GM23338 (cell line): ENCODE measurements around the gene PHKB.

ENCODE experiments used
- CREB1 ChIP-seq: fragments of 250-450 bp; sonication (Bioruptor Pico); IDR thresholded peaks from 2 replicates; pipeline ENCODE4 v1.5.0; 2020; ENCODE audit warnings: low read depth, mild to moderate bottlenecking, moderate library complexity
- CTCF ChIP-seq, 2 experiments: fragments of 200-600 bp in 1 of 2; sonication (generic) in 1 of 2; conservative IDR thresholded peaks; 2 replicates each; pipeline versions ENCODE4 v1.5.1 to v1.6.1; 2016 to 2017; ENCODE audit warnings: antibody characterized with exemption in 2 of 2, low read depth in 2 of 2, mild to moderate bottlenecking in 2 of 2, moderate library complexity in 1 of 2
- ETS1 ChIP-seq: IDR thresholded peaks from 2 replicates; pipeline ENCODE4 v1.6.1; 2016; ENCODE audit warnings: antibody characterized with exemption
- EZH2 ChIP-seq: fragments of 200-600 bp; sonication (generic); IDR thresholded peaks from one replicate; pipeline ENCODE4 v1.8.0; 2017; ENCODE audit warnings: antibody characterized with exemption, mild to moderate bottlenecking, low read depth; ENCODE audit not compliant: unreplicated experiment
- EZH2phosphoT487 ChIP-seq: fragments of 200-600 bp; sonication (generic); IDR thresholded peaks from one replicate; pipeline ENCODE4 v1.8.1; 2018; ENCODE audit warnings: antibody characterized with exemption; ENCODE audit not compliant: unreplicated experiment
- JUNB ChIP-seq: IDR thresholded peaks from one replicate; pipeline ENCODE4 v1.6.1; 2016; ENCODE audit warnings: antibody characterized with exemption; ENCODE audit not compliant: unreplicated experiment
- NANOG ChIP-seq: IDR thresholded peaks from 2 replicates; pipeline ENCODE4 v1.6.1; 2016; ENCODE audit warnings: antibody characterized with exemption, borderline replicate concordance
- POLR2AphosphoS5 ChIP-seq: IDR thresholded peaks from 2 replicates; pipeline ENCODE4 v1.6.1; 2016; ENCODE audit warnings: antibody characterized with exemption, low read depth
- REST ChIP-seq: IDR thresholded peaks from one replicate; pipeline ENCODE4 v1.6.1; 2018; ENCODE audit warnings: antibody characterized with exemption; ENCODE audit not compliant: unreplicated experiment
- STAT1 ChIP-seq: IDR thresholded peaks from one replicate; pipeline ENCODE4 v1.6.1; 2016; ENCODE audit warnings: antibody characterized with exemption; ENCODE audit not compliant: unreplicated experiment
- ZNF114 ChIP-seq: fragments of 250-450 bp; sonication (Bioruptor Pico); IDR thresholded peaks from 2 replicates; pipeline ENCODE4 v1.5.0; 2020; ENCODE audit warnings: mild to moderate bottlenecking, moderate library complexity
- ZNF331 ChIP-seq: fragments of 250-450 bp; sonication (Bioruptor Pico); IDR thresholded peaks from 2 replicates; pipeline ENCODE4 v1.5.0; 2020; ENCODE audit warnings: low read depth, mild to moderate bottlenecking, moderate library complexity
- TF ChIP-seq, protein P1 (sequence below): fragments of 250-450 bp; sonication (Bioruptor Pico); IDR thresholded peaks from 2 replicates; pipeline ENCODE4 v1.5.0; 2020; ENCODE audit warnings: mild to moderate bottlenecking, moderate library complexity

DNA sequence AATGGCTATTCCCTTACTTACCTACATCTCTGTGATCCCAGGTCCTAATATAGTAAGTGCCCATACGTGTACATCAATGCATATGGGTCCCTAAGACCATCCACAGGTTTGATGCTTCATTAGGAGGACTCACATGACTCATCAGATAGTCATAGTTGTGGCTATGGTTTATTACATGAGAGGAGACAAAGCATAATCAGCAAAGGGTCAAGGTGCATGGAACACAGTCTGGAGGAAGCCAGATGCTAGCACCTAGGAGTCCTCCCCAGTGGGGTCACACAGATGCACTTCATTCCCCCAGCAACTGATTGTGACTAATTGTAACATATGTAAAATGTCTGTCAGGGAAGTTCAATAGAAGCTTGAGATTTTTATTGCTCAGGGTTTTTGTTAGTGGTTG, 42.8 kb downstream of the PHKB start:
- TF ChIP-seq EZH2phosphoT487, result no peak
- no peak for TF ChIP-seq CTCF (conservative IDR thresholded peaks at IDR 0.05; ENCODE audit: low read depth in 2 of 2)
- TF ChIP-seq EZH2, result no peak
- no peak for TF ChIP-seq POLR2AphosphoS5
- no peak for TF ChIP-seq REST
- no peak for TF ChIP-seq JUNB
- TF ChIP-seq STAT1, result no peak
- TF ChIP-seq CREB1 (CRISPR knock-in tag), result no peak
- no peak for TF ChIP-seq ZNF114
- TF ChIP-seq ETS1, result no peak
- no peak for TF ChIP-seq ZNF331 (CRISPR knock-in tag)
- no peak for TF ChIP-seq NANOG
- TF ChIP-seq, protein P1, sequence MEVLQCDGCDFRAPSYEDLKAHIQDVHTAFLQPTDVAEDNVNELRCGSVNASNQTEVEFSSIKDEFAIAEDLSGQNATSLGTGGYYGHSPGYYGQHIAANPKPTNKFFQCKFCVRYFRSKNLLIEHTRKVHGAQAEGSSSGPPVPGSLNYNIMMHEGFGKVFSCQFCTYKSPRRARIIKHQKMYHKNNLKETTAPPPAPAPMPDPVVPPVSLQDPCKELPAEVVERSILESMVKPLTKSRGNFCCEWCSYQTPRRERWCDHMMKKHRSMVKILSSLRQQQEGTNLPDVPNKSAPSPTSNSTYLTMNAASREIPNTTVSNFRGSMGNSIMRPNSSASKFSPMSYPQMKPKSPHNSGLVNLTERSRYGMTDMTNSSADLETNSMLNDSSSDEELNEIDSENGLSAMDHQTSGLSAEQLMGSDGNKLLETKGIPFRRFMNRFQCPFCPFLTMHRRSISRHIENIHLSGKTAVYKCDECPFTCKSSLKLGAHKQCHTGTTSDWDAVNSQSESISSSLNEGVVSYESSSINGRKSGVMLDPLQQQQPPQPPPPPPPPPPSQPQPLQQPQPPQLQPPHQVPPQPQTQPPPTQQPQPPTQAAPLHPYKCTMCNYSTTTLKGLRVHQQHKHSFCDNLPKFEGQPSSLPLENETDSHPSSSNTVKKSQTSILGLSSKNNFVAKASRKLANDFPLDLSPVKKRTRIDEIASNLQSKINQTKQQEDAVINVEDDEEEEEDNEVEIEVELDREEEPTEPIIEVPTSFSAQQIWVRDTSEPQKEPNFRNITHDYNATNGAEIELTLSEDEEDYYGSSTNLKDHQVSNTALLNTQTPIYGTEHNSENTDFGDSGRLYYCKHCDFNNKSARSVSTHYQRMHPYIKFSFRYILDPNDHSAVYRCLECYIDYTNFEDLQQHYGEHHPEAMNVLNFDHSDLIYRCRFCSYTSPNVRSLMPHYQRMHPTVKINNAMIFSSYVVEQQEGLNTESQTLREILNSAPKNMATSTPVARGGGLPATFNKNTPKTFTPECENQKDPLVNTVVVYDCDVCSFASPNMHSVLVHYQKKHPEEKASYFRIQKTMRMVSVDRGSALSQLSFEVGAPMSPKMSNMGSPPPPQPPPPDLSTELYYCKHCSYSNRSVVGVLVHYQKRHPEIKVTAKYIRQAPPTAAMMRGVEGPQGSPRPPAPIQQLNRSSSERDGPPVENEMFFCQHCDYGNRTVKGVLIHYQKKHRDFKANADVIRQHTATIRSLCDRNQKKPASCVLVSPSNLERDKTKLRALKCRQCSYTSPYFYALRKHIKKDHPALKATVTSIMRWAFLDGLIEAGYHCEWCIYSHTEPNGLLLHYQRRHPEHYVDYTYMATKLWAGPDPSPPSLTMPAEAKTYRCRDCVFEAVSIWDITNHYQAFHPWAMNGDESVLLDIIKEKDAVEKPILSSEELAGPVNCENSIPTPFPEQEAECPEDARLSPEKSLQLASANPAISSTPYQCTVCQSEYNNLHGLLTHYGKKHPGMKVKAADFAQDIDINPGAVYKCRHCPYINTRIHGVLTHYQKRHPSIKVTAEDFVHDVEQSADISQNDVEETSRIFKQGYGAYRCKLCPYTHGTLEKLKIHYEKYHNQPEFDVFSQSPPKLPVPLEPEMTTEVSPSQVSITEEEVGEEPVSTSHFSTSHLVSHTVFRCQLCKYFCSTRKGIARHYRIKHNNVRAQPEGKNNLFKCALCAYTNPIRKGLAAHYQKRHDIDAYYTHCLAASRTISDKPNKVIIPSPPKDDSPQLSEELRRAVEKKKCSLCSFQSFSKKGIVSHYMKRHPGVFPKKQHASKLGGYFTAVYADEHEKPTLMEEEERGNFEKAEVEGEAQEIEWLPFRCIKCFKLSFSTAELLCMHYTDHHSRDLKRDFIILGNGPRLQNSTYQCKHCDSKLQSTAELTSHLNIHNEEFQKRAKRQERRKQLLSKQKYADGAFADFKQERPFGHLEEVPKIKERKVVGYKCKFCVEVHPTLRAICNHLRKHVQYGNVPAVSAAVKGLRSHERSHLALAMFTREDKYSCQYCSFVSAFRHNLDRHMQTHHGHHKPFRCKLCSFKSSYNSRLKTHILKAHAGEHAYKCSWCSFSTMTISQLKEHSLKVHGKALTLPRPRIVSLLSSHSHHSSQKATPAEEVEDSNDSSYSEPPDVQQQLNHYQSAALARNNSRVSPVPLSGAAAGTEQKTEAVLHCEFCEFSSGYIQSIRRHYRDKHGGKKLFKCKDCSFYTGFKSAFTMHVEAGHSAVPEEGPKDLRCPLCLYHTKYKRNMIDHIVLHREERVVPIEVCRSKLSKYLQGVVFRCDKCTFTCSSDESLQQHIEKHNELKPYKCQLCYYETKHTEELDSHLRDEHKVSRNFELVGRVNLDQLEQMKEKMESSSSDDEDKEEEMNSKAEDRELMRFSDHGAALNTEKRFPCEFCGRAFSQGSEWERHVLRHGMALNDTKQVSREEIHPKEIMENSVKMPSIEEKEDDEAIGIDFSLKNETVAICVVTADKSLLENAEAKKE, result no peak
